Epithelial cell of proximal tubule (primary cell): ENCODE data around the gene SLC17A7. TPM values are rescaled to one million over a fixed set of nuclear protein-coding genes. Genes with fewer than 3 reads are reported as not detected.
A peak's percentile ranks its signal among the peaks of the same experiment; 100 is the strongest.

Experiments
- DNase-seq: peaks from one replicate; pipeline ENCODE4 v3.0.0-alpha.2; 2011; ENCODE audit warnings: low read depth
- H3K4me3 ChIP-seq: 2 replicates; pipeline ENCODE4 v1.5.1; 2011; ENCODE audit warnings: low read depth, mild to moderate bottlenecking, low read length
- total RNA-seq: library from RNA; depleted of rRNA; stranded (reverse); fragments of >200 nt; gene quantifications from 2 replicates; pipeline ENCODE4 v1.2.3, GENCODE V29; 2015
- TF ChIP-seq, protein P1 (sequence below): conservative IDR thresholded peaks from 2 replicates; pipeline ENCODE4 v1.5.1; 2012; ENCODE audit warnings: low read depth, mild to moderate bottlenecking, low read length

SLC17A7 gene
- total RNA-seq, 1 donor from 2014 or later = not detected

DNA sequence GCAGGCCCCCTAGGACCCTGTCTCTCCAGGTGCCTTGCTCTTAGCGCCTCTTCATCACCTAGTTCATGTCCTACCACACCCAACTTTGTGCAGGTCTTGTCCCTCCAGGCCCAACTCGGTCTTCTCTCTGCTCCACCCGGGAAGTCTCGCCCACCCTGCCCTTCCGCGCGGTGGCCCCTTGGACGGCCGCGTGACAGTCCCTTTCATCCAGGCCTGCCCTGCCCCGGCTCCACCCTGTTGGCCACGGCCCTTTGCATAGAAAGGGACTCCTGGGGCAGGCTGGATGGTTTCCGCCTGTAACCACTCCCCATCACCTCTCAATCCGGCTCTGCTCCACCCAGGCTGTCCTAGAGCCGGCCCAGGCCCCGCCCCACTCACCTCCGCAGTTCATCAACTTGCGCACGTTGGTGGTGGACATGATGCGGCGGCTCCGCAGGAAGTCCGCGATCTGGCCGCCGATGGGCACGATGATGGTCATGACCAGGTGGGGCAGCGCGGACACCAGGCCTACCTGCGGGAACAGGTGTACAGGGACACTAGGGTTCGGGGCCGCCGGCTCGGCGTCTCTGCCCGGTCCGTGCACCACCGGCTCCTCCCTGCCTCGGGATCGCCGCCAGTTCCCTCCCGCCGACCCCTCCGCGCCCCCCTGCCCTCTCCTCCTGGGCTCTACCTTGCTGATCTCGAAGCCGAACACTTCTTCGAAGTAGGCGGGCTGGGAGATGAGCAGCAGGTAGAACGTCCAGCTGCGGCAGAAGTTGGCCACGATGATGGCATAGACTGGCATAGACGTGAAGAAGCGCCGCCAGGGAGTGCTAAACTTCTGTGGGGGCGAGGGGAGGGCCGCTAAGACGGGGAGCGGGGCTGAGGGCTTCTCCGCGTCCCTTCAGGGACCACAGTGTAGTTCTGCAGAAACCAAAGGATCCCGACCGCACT is 8.9 kb downstream of the SLC17A7 start:
- TF ChIP-seq, protein P1, sequence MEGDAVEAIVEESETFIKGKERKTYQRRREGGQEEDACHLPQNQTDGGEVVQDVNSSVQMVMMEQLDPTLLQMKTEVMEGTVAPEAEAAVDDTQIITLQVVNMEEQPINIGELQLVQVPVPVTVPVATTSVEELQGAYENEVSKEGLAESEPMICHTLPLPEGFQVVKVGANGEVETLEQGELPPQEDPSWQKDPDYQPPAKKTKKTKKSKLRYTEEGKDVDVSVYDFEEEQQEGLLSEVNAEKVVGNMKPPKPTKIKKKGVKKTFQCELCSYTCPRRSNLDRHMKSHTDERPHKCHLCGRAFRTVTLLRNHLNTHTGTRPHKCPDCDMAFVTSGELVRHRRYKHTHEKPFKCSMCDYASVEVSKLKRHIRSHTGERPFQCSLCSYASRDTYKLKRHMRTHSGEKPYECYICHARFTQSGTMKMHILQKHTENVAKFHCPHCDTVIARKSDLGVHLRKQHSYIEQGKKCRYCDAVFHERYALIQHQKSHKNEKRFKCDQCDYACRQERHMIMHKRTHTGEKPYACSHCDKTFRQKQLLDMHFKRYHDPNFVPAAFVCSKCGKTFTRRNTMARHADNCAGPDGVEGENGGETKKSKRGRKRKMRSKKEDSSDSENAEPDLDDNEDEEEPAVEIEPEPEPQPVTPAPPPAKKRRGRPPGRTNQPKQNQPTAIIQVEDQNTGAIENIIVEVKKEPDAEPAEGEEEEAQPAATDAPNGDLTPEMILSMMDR = no peak
- DNase-seq = no peak
- no peak overlapping the region for H3K4me3 ChIP-seq

DNA sequence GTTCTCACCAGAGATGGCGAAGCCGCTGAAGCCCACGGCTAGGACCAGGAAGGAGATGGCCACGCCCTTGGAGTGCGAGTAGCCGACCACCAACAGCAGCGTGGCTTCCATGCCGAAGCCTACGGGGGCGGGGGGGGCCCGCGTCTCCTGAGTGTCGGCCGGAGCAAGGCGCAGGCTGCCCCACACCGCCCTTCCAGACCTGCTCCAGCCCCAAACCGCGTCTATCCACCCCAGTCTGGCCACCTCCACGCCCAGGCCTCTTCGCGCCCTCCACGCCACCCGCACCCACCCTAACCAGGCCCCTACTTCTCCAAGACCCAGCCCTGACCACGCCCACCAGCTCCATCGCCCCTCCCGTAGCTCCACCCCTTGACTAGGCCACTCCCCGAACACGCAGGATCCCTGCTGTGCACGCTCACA is 10.0 kb downstream of the SLC17A7 start:
- no peak for DNase-seq
- TF ChIP-seq, protein P1 = no peak

DNA sequence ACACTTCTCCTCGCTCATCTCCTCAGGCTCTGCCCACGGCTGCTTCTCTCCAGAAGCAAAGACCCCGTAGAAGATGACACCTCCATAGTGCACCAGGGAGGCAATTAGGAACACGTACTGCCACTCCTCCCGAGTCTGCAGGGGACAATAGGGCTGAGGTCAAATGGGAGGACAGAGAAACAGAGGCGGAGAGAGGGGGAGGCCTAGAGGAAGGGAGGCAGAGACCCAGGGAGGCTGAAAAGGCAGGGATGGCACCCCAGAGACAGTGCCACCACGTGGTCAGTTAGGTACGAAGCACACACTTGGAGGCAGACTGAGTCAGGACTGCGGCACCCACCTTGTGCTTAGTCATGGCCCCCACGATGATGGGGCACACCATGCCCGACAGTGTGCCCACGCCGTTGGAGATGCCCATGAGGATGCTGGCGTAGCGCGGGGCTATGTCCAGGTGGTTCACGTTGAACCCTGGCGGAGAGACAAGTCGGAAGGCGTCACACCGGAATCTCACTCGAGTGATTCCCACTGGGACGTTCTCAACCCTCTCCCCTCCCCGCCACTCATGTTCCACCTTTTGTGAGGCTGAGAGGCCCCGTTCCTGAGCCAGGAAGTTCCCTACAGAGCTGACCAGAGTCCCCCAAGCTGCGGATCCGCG is 10.5 kb downstream of the SLC17A7 start:
- DNase-seq = no peak

More for the DNA sequence above, 10.0 kb downstream of the SLC17A7 start:
- no peak overlapping the region for H3K4me3 ChIP-seq

DNA sequence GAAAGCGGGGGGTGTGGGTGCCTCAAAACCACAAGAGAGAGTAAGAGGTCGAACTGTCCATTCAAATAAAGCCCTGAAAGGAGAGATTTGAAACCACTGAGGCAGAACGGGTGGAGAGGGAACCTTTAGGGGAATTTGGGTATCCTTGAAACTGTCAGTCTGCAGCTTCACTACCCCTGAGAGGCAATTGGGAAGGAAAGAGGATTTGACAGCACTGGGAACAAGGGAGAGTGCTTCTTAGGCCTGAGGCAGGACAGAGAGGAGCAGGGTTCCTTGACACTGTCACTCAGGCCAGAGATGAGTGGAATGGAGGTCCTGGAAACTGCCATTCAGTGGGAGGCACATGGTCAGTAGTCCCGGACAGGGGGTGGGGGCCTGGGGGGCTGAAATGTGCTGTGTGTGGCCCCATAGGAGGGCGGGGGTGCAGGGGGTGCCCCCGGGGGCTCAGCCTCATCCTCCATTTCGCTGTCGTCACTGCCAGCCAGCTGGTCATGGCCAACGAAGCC is 11.1 kb downstream of the SLC17A7 start:
- H3K4me3 ChIP-seq = no peak overlapping the region
- TF ChIP-seq, protein P1 = no peak
- no peak for DNase-seq

More for the DNA sequence above, 10.5 kb downstream of the SLC17A7 start:
- H3K4me3 ChIP-seq = no peak overlapping the region
- TF ChIP-seq, protein P1 = peak; percentile 48

DNA sequence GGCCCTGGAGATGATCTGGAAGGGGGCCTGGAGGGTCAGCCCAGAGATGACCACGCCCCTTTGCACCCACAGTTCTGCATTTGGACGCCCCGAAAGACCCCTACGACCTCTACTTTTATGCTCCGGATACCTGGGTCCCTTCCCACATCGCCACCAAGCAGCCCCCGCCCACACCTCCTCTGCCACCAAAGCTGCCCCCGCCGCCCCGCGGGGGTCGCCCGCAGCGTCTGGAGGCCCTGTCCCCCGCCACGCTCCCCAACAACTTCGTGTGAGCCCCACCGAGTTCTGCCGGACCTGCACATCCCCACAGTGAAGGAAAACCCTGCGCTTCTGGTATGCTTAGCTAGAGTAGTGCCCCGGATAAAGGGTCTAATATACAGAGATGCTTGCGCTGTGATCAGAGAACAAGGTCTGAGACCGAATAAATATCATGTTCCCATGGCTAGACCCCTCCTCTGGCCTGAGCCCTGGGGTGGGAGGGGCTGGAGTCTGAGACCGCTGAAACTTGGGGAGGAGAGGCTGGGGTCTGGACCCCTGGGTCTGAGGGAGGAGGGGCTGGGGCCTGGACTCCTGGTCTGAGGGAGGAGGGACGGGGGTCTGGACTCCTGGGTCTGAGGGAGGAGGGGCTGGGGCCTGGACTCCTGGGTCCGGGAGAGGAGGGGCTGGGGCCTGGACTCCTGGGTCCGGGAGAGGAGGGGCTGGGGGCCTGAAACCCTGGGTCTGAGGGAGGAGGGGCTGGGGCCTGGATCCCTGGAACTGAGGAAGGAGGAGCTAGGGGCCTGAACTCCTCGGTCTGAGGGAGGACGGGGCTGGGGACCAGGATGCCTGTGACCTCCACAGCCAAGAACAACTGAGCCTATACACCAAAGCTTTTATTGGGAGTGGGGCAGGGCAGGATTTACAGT is 12.5 kb downstream of the SLC17A7 start:
- DNase-seq = no peak
- TF ChIP-seq, protein P1 = no peak
- no peak overlapping the region for H3K4me3 ChIP-seq

DNA sequence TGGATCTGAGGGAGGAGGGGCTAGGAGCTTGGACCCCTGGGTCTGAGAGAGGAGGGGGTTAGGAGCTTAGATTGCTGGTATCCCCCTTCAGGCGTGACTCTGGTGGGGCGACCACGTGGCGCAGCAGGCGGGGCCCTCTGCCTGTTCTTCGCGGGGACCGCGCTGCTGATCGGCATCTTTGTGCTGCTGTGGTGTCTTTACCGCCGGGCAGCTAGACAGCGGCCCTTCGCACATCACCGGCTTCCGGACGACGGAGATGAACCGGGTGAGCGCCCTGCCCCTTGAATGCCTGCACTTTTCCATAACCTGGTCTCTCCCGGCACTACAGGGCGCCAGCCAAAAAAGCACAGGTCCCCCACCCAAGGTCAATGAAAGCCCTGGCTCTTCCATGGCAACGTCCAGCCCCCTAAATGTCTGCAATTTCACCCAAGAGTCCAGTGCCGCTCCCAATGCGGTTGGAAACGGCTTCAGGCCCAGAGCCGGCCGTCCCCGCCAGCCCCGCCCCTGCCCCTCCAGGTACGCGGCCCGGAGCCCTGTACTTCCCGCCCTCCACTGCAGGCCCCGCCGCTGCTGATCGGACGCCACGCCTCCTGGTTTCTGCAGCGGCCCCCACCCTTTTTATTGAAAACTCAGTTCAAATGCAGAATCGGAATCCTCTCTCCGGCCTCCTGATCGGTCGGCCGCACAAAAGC is 13.3 kb downstream of the SLC17A7 start:
- no peak overlapping the region for H3K4me3 ChIP-seq
- no peak for DNase-seq
- TF ChIP-seq, protein P1 = no peak
